Hepatocyte (in vitro differentiated cells): ENCODE results near the gene GPC5. TPM values are rescaled to one million over a fixed set of nuclear protein-coding genes. Genes with fewer than 3 reads are reported as not detected.

Experiments
- DNase-seq: peaks from one replicate; pipeline ENCODE4 v3.0.0-alpha.2; 2016; ENCODE audit warnings: low spot score
- H2AFZ ChIP-seq: fragments of 200-600 bp; sonication (generic); 2 replicates; pipeline ENCODE4 v1.6.0; 2016; ENCODE audit warnings: antibody characterized with exemption, mild to moderate bottlenecking
- H3K27ac ChIP-seq: fragments of 200-600 bp; sonication (generic); 2 replicates; pipeline ENCODE4 v1.5.1; 2016; ENCODE audit warnings: mild to moderate bottlenecking
- H3K27me3 ChIP-seq: fragments of 200-600 bp; sonication (generic); 2 replicates; pipeline ENCODE4 v1.6.1; 2016
- H3K36me3 ChIP-seq: fragments of 200-600 bp; sonication (generic); replicated peaks from 2 replicates; pipeline ENCODE4 v1.5.1; 2016; ENCODE audit warnings: low read depth; ENCODE audit not compliant: insufficient read depth
- H3K4me1 ChIP-seq: fragments of 200-600 bp; sonication (generic); 2 replicates; pipeline ENCODE4 v1.5.1; 2016; ENCODE audit warnings: mild to moderate bottlenecking, moderate library complexity; ENCODE audit not compliant: insufficient read depth
- H3K4me2 ChIP-seq: fragments of 200-600 bp; sonication (generic); 2 replicates; pipeline ENCODE4 v1.6.0; 2016
- H3K4me3 ChIP-seq: fragments of 200-600 bp; sonication (generic); 2 replicates; pipeline ENCODE4 v1.5.1; 2016; ENCODE audit warnings: mild to moderate bottlenecking
- H3K79me2 ChIP-seq: fragments of 200-600 bp; sonication (generic); 2 replicates; pipeline ENCODE4 v1.6.0; 2017; ENCODE audit warnings: mild to moderate bottlenecking
- H3K9me2 ChIP-seq: fragments of 200-600 bp; sonication (generic); replicated peaks from 2 replicates; pipeline ENCODE4 v1.6.0; 2017; ENCODE audit warnings: mild to moderate bottlenecking; ENCODE audit not compliant: insufficient read depth
- H3K9me3 ChIP-seq: fragments of 200-600 bp; sonication (generic); 2 replicates; pipeline ENCODE4 v1.5.1; 2016; ENCODE audit warnings: low read depth, mild to moderate bottlenecking
- H4K20me1 ChIP-seq: fragments of 200-600 bp; sonication (generic); 2 replicates; pipeline ENCODE4 v1.6.0; 2016; ENCODE audit warnings: mild to moderate bottlenecking; ENCODE audit not compliant: insufficient read depth, poor library complexity, severe bottlenecking
- EZH2 ChIP-seq: fragments of 200-600 bp; sonication (generic); IDR thresholded peaks from 2 replicates; pipeline ENCODE4 v1.6.1; 2016; ENCODE audit warnings: antibody characterized with exemption, mild to moderate bottlenecking, borderline replicate concordance
- EZH2phosphoT487 ChIP-seq: fragments of 200-600 bp; sonication (generic); IDR thresholded peaks from one replicate; pipeline ENCODE4 v1.6.1; 2018; ENCODE audit warnings: antibody characterized with exemption, mild to moderate bottlenecking, low read depth, moderate library complexity; ENCODE audit not compliant: unreplicated experiment, severe bottlenecking
- WGBS: methylation state at CpG from one replicate; pipeline ENCODE4 v1.1.6; 2016; ENCODE audit warnings: low lambda C conversion rate; ENCODE audit errors: missing lambda C conversion rate; 5-methylcytosine and 5-hydroxymethylcytosine counted together
- polyA plus RNA-seq: library from polyadenylated mRNA; unstranded; fragments of >200 nt; fragmentation: Nextera tagmentation; extraction: Ambion mirVana; gene quantifications from 2 replicates; pipeline ENCODE4 v1.2.1, GENCODE V29; 2016
- total RNA-seq: library from RNA; depleted of rRNA; stranded (reverse); fragments of >200 nt; gene quantifications from 2 replicates; pipeline ENCODE4 v1.2.3, GENCODE V29; 2014
- TF ChIP-seq, protein P1 (sequence below): fragments of 200-600 bp; sonication (generic); IDR thresholded peaks from 2 replicates; pipeline ENCODE4 v1.5.1; 2016; ENCODE audit warnings: antibody characterized with exemption, mild to moderate bottlenecking; ENCODE audit not compliant: poor library complexity

GPC5 gene
- total and polyA plus RNA-seq, 2 experiments from 2014 or later = 3.9 to 5.4 TPM

DNA sequence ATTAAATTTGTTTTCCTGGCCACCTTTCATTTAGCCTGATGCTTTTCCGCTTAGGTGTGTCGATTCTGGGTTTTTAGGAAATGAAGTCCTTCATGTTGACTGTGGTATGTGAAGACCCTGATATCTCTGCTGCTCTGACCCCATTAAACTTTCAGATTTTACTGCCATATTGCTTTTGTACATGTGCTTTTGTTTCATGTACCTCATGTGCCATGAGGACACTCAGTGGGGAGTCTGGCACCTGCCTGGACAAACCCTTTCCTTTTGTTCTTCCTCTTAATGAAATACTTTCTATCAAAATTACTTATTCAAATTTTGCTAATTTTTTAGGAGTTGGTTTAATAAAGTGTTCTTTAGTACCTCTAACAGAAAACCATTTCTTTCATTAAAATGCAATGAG is 774.8 kb downstream of the GPC5 start:
- Histone ChIP-seq H3K4me1 (no peaks in the 10 kb centered on the region), H3K27ac (no peak overlapping the region), H3K27me3 (no peaks in the 10 kb centered on the region), H2AFZ (no peak overlapping the region), H3K79me2 (no peaks in the 10 kb centered on the region), H3K4me2 (no peak overlapping the region), H3K9me2 (no peaks in the 10 kb centered on the region), H3K4me3 (no peak overlapping the region), H4K20me1 (no peaks in the 10 kb centered on the region), H3K36me3 (no peaks in the 10 kb centered on the region), H3K9me3 (no peaks in the 10 kb centered on the region)
- 92% methylated on average over 2 of the region's 2 CpGs for WGBS
- DNase-seq = no peak
- TF ChIP-seq EZH2 (no peak), EZH2phosphoT487 (no peak)
- TF ChIP-seq, protein P1, sequence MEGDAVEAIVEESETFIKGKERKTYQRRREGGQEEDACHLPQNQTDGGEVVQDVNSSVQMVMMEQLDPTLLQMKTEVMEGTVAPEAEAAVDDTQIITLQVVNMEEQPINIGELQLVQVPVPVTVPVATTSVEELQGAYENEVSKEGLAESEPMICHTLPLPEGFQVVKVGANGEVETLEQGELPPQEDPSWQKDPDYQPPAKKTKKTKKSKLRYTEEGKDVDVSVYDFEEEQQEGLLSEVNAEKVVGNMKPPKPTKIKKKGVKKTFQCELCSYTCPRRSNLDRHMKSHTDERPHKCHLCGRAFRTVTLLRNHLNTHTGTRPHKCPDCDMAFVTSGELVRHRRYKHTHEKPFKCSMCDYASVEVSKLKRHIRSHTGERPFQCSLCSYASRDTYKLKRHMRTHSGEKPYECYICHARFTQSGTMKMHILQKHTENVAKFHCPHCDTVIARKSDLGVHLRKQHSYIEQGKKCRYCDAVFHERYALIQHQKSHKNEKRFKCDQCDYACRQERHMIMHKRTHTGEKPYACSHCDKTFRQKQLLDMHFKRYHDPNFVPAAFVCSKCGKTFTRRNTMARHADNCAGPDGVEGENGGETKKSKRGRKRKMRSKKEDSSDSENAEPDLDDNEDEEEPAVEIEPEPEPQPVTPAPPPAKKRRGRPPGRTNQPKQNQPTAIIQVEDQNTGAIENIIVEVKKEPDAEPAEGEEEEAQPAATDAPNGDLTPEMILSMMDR = no peak

DNA sequence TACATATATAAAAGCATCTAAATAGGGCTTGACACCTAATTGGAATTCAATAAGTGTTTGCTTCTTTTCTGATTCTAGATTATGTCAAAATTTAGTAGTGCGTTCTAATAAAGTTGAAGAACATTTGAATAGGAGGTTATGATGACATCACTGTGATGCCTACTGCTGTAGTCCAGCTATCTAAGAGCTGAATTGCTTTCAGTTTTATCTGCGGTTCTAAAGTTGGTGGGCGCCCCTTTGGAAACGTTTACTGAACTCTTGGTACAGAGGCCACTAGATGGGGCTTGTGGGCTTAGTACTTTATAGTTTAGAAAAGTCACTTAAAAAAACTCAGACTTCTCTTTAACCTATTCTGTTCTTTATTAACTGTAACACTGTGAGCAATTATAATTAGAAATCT is 776.9 kb downstream of the GPC5 start:
- Histone ChIP-seq H3K9me3 (no peaks in the 10 kb centered on the region), H3K36me3 (no peaks in the 10 kb centered on the region), H3K27ac (no peak overlapping the region), H3K4me3 (no peak overlapping the region), H2AFZ (no peak overlapping the region), H3K9me2 (no peaks in the 10 kb centered on the region), H3K79me2 (no peaks in the 10 kb centered on the region), H3K27me3 (no peaks in the 10 kb centered on the region), H3K4me2 (peak overlapping the region; percentile 32), H3K4me1 (no peaks in the 10 kb centered on the region), H4K20me1 (no peaks in the 10 kb centered on the region)
- TF ChIP-seq, protein P1 = peak; percentile 78
- no peak for TF ChIP-seq EZH2phosphoT487
- peak; percentile 81 for DNase-seq
- WGBS = 11% methylated on average over 4 of the region's 4 CpGs

DNA sequence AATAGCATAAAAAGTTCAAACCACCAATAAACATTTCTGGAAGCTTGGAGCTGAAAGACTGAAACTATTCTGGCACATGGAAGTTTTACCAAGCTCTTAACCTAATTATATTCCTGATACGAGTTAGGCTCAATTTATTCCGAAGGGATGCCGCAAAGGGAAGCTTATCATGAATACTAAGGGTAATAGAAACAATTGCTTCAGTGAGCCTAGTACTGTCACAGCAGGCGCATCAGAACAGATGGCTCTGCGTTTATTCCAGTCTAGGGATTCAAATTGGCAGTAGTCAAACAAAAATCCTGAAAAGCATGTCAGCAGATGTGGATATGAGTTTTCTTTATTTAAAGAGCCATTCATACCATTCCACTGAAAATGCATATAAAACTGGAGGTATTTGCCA is 779.5 kb downstream of the GPC5 start:
- Histone ChIP-seq H4K20me1 (no peaks in the 10 kb centered on the region), H3K4me3 (no peak overlapping the region), H2AFZ (no peak overlapping the region), H3K36me3 (no peaks in the 10 kb centered on the region), H3K4me2 (no peak overlapping the region), H3K27ac (no peak overlapping the region), H3K9me3 (no peaks in the 10 kb centered on the region), H3K9me2 (no peaks in the 10 kb centered on the region), H3K4me1 (no peaks in the 10 kb centered on the region), H3K27me3 (no peaks in the 10 kb centered on the region), H3K79me2 (no peaks in the 10 kb centered on the region)
- DNase-seq = no peak
- 93% methylated on average over 5 of the region's 5 CpGs for WGBS
- no peak for TF ChIP-seq EZH2phosphoT487
- TF ChIP-seq, protein P1 = no peak
- no peak for TF ChIP-seq EZH2

DNA sequence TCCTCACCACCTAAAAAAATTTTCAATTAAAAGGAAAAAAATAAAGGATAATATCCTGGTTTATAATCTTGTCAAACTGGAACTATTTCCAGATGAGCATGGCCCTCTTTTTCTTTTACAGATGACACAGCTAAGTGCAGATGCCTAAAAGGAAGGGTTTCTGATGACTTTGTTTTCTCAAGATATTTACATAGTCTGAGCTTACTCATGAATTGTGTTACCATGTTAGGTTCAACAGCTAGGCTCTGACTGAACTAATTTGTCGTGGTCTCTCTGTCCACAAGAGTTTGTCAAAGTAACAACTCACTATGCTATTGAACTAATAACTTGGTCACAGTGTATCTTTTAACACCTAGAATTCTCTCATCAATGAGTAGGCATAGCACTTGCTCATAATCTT is 780.8 kb downstream of the GPC5 start:
- no peak for DNase-seq
- H3K9me2 ChIP-seq = no peaks in the 10 kb centered on the region
- H3K4me1 ChIP-seq = no peaks in the 10 kb centered on the region
- H3K4me2 ChIP-seq = no peak overlapping the region
- no peaks in the 10 kb centered on the region for H3K9me3 ChIP-seq
- H3K79me2 ChIP-seq = no peaks in the 10 kb centered on the region
- no peaks in the 10 kb centered on the region for H3K27me3 ChIP-seq
- H2AFZ ChIP-seq = no peak overlapping the region
- TF ChIP-seq EZH2 = no peak
- TF ChIP-seq, protein P1 = no peak
- no peak for TF ChIP-seq EZH2phosphoT487
- H3K4me3 ChIP-seq = no peak overlapping the region
- no peaks in the 10 kb centered on the region for H4K20me1 ChIP-seq
- 60% methylated on average over 1 of the region's 1 CpG for WGBS
- H3K27ac ChIP-seq = no peak overlapping the region
- H3K36me3 ChIP-seq = no peaks in the 10 kb centered on the region
